GM12801 (cell line): Measurements from ENCODE around the gene CEBPA.

Experiments used
- TF ChIP-seq, protein P1 (sequence below): IDR thresholded peaks from one replicate; pipeline ENCODE4 v1.5.1; 2011; ENCODE audit warnings: control low read depth; ENCODE audit not compliant: insufficient read length; ENCODE audit errors: extremely low read depth

CEBPA gene

GRCh38 chr19:33323093-33323820, 20.9 kb upstream of the CEBPA start:
- TF ChIP-seq, protein P1, sequence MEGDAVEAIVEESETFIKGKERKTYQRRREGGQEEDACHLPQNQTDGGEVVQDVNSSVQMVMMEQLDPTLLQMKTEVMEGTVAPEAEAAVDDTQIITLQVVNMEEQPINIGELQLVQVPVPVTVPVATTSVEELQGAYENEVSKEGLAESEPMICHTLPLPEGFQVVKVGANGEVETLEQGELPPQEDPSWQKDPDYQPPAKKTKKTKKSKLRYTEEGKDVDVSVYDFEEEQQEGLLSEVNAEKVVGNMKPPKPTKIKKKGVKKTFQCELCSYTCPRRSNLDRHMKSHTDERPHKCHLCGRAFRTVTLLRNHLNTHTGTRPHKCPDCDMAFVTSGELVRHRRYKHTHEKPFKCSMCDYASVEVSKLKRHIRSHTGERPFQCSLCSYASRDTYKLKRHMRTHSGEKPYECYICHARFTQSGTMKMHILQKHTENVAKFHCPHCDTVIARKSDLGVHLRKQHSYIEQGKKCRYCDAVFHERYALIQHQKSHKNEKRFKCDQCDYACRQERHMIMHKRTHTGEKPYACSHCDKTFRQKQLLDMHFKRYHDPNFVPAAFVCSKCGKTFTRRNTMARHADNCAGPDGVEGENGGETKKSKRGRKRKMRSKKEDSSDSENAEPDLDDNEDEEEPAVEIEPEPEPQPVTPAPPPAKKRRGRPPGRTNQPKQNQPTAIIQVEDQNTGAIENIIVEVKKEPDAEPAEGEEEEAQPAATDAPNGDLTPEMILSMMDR, result no peak

GRCh38 chr19:33320636-33321035, 18.3 kb upstream of the CEBPA start:
- TF ChIP-seq, protein P1, result no peak

DNA sequence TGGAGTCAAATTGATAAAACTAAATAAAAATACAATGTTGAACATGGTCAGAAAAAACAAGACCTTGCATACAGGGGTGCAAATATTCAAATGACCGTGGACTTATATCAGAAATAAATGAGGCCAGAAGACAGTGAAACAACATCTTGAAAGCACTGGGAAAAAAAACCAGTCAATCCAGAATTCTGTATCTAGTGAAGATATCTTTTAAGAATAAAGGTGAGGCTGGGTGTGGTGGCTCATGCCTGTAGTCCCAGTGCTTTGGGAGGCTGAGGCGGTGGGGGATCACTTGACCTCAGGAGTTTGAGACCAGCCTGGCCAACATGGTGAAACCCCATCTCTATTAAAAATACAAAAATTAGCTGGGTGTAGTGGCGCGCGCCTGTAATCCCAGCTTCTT, 15.2 kb upstream of the CEBPA start:
- TF ChIP-seq, protein P1, result no peak

DNA sequence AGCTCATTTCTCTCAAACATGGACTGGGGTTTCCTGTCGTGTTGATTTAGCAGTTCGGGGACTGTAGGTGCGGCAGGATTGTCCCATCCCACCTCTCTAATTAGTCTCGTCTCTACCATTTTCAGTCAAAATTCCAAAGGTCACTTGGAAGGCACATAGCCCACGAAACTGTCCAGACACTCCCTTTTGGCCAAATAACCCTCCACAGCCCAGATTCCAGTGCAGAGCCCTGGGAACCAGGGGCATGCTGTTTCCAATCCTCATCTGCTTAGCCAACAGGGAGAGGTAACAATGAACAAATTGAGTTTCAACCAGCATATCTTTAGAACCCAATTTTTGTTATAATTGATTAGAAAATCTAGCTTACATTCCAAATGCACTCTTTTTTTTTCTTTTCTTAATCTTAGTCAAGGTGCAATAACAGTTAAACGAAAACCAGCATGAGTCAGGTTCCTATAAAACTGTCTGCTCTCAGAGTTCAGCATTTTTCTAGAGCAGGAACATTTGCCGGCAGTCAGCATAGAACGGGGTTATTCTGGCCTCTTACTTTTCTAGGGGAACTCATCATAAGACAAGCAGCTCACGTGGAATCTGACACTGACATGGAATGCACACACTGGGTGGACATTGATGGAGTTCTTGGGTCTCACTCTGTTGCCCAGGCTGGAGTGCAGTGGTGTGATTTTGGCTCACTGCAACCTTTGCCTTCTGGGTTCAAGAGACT, 14.4 kb upstream of the CEBPA start:
- TF ChIP-seq, protein P1, result no peak

GRCh38 chr19:33312065-33312464, 9.7 kb upstream of the CEBPA start:
- TF ChIP-seq, protein P1, result no peak

GRCh38 chr19:33311326-33311682, 9.0 kb upstream of the CEBPA start:
- TF ChIP-seq, protein P1, result no peak

DNA sequence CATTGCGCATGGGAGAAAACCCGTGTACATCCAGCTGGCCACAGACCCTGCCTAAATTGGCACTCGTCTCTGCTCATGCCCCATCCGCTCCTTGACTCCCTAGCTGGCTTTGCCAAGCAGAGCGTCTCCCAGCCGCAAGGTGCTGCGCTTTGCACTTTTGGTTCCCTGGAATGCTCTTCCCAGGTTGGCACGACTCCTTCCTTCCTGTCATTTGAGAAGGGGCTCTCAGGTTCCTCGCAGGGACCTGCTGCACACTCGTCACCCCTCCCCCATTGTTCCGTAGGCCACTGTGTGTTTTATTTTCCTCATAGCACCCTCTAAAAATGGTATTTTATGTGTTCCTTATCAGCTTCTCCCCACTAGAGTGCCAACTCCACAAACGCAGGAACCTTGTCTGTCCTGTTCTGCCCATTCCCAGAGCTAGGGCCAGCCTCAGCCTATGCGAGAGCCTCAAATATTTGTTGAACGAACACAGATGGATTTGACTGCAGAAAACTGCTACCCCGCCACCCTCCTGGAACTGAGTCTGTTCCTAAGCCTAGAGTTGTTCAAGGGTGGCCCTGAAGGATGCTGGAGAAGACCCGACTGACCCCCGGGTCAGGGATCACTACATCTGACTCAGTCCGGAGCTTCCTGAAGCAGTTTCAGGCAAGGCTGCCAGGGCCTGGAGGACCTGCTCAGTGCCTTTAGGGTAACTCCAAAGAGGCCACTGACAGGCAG, 8.4 kb upstream of the CEBPA start:
- TF ChIP-seq, protein P1, result no peak
